Measurements from ENCODE around the gene CGNL1.

The CGNL1 gene

GRCh38 chr15:57432141-57432741, 55.9 kb downstream of the CGNL1 start:
- H3K36me3 ChIP-seq (replicated peaks): no peaks in the 10 kb centered on the region
- H3K27me3 ChIP-seq (ENCODE audit: low read depth): no peaks in the 10 kb centered on the region
- no peaks in the 10 kb centered on the region for H3K9me3 ChIP-seq
- H3K4me1 ChIP-seq: peaks cover 9% of the 10 kb centered on the region
- no peak for DNase-seq (ENCODE audit: low spot score in 2 of 2)
- in situ Hi-C loops (cut with MboI; ENCODE audit: low sequenced_read_pairs): no loop called here
- no peak overlapping the region for H3K4me3 ChIP-seq

DNA sequence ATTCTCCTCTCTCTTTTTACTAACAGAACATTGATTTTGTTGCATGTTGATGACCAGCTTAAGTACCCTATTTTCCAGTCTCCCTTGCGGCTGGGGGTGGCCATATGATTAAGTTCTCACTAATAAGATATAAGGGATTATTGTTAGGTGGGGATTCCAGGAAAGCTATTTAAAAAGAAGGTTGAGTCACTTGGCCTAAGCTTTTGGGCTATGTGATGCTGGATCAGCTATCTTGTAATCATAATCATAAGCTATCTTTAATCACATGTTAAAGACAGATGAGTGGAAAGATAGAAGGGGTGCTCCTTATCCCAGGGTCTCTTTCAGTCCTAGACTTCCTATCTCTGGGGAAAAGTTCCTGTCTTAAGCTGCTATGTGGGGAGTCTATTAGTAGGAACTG, 59.9 kb downstream of the CGNL1 start:
- in situ Hi-C loops (cut with MboI; ENCODE audit: low sequenced_read_pairs): no loop called here
- DNase-seq (ENCODE audit: low spot score in 2 of 2): no peak
- H3K9me3 ChIP-seq: no peaks in the 10 kb centered on the region
- peaks cover 3% of the 10 kb centered on the region for H3K4me1 ChIP-seq
- no peaks in the 10 kb centered on the region for H3K27me3 ChIP-seq (ENCODE audit: low read depth)
- no peak overlapping the region for H3K4me3 ChIP-seq
- H3K36me3 ChIP-seq (replicated peaks): no peaks in the 10 kb centered on the region

GRCh38 chr15:57436961-57437360, 60.7 kb downstream of the CGNL1 start:
- no peak for DNase-seq (ENCODE audit: low spot score in 2 of 2)
- H3K27me3 ChIP-seq (ENCODE audit: low read depth): no peaks in the 10 kb centered on the region
- in situ Hi-C loops (cut with MboI; ENCODE audit: low sequenced_read_pairs): no loop called here
- H3K9me3 ChIP-seq: no peaks in the 10 kb centered on the region
- no peaks in the 10 kb centered on the region for H3K36me3 ChIP-seq (replicated peaks)
- H3K4me1 ChIP-seq: peaks cover 3% of the 10 kb centered on the region
- no peak overlapping the region for H3K4me3 ChIP-seq

GRCh38 chr15:57437564-57437963, 61.3 kb downstream of the CGNL1 start:
- Histone ChIP-seq H3K27me3 (ENCODE audit: low read depth) (no peaks in the 10 kb centered on the region), H3K9me3 (no peaks in the 10 kb centered on the region), H3K36me3 (replicated peaks) (no peaks in the 10 kb centered on the region), H3K4me1 (peaks cover 2% of the 10 kb centered on the region), H3K4me3 (no peak overlapping the region)
- in situ Hi-C loops (cut with MboI; ENCODE audit: low sequenced_read_pairs): no loop called here
- DNase-seq (ENCODE audit: low spot score in 2 of 2): no peak

DNA sequence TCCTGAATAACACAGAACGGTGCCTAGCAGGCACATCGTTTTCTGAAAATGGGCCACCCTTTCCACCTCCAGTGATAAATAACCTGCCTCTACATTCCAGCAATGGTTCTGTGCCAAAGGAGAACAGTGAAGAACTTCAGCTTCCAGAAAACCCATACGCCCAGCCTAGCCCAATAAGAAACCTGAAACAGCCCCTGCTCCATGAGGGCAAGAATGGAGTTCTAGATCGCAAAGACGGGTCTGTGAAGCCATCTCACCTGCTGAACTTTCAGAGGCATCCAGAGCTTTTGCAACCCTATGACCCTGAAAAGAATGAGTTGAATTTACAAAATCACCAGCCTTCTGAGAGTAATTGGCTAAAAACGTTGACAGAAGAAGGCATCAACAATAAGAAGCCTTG, 61.9 kb downstream of the CGNL1 start:
- H3K4me1 ChIP-seq: no peaks in the 10 kb centered on the region
- H3K9me3 ChIP-seq: no peaks in the 10 kb centered on the region
- no peaks in the 10 kb centered on the region for H3K27me3 ChIP-seq (ENCODE audit: low read depth)
- in situ Hi-C loops (cut with MboI; ENCODE audit: low sequenced_read_pairs): no loop called here
- DNase-seq (ENCODE audit: low spot score in 2 of 2): no peak
- no peak overlapping the region for H3K4me3 ChIP-seq
- H3K36me3 ChIP-seq (replicated peaks): no peaks in the 10 kb centered on the region

GRCh38 chr15:57439128-57440027, 63.1 kb downstream of the CGNL1 start:
- in situ Hi-C loops (cut with MboI; ENCODE audit: low sequenced_read_pairs): no loop called here
- no peak for DNase-seq (ENCODE audit: low spot score in 2 of 2)
- no peaks in the 10 kb centered on the region for H3K27me3 ChIP-seq (ENCODE audit: low read depth)
- H3K36me3 ChIP-seq (replicated peaks): no peaks in the 10 kb centered on the region
- H3K9me3 ChIP-seq: no peaks in the 10 kb centered on the region
- no peak overlapping the region for H3K4me3 ChIP-seq
- no peaks in the 10 kb centered on the region for H3K4me1 ChIP-seq

GRCh38 chr15:57440167-57440566, 63.9 kb downstream of the CGNL1 start:
- Histone ChIP-seq H3K36me3 (replicated peaks) (no peaks in the 10 kb centered on the region), H3K4me3 (no peak overlapping the region), H3K9me3 (no peaks in the 10 kb centered on the region), H3K27me3 (ENCODE audit: low read depth) (no peaks in the 10 kb centered on the region), H3K4me1 (peaks cover 5% of the 10 kb centered on the region)
- in situ Hi-C loops (cut with MboI; ENCODE audit: low sequenced_read_pairs): no loop called here
- no peak for DNase-seq (ENCODE audit: low spot score in 2 of 2)

DNA sequence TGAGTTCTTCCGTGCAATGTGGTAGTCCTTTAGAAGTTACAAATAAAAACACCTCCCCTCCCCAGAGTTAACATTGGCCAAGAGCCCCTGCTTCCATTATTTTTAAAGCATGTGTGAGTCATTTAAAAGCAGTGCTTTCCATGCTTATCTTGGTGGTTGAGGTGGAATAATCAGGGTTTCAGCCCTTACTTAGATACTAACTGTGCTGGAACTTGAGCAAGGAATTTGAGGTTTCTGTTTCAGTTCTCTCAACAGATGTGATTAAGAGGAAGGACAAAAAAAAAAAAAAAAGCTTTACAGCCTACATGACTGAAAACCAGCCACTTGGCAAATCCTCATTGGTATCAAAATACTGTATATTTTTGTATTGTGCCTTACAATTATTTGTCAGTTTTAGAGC, 64.5 kb downstream of the CGNL1 start:
- no peak for DNase-seq (ENCODE audit: low spot score in 2 of 2)
- Histone ChIP-seq H3K4me3 (no peak overlapping the region), H3K4me1 (peaks cover 11% of the 10 kb centered on the region), H3K36me3 (replicated peaks) (no peaks in the 10 kb centered on the region), H3K27me3 (ENCODE audit: low read depth) (no peaks in the 10 kb centered on the region), H3K9me3 (no peaks in the 10 kb centered on the region)
- in situ Hi-C loops (cut with MboI; ENCODE audit: low sequenced_read_pairs): no loop called here

DNA sequence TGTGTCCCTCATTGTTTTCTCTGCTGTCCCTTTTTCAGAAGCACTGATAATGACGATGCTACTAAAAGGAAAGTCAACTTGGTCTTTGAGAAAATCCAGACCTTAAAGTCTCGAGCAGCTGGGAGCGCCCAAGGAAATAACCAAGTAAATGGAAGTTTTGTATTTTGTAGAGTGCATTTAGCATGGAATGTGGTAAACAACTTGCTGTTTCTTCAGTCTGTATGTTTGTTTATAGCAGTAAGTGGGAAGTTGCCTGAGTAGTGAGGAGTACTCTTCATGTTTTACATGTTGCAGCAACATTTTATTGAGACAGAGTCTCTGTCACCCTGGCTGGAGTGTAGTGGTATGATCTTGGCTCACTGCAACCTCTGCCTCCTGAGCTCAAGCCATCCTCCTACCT, 66.0 kb downstream of the CGNL1 start:
- Histone ChIP-seq H3K27me3 (ENCODE audit: low read depth) (no peaks in the 10 kb centered on the region), H3K36me3 (replicated peaks) (no peaks in the 10 kb centered on the region), H3K4me3 (no peak overlapping the region), H3K4me1 (peaks cover 27% of the 10 kb centered on the region), H3K9me3 (no peaks in the 10 kb centered on the region)
- in situ Hi-C loops (cut with MboI; ENCODE audit: low sequenced_read_pairs): no loop called here
- DNase-seq (ENCODE audit: low spot score in 2 of 2): no peak

DNA sequence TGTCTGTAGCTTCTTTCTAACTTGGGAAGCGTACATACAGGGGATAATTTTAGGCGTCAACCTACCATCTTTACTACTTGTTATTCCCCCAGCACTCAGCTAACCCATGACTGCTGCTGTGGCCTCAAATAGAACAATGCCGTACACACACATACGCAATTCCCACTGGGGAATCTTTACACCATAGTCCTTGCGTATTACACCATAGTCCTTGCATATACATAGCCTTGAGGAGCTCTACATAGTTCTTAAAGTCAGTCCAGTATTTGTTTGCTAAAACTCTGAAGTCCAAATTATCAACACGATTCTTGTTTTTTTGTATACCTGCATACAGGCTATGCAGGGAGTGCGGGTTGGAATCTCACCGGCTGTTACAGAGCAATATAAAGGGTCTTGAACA, 67.2 kb downstream of the CGNL1 start:
- H3K4me3 ChIP-seq: no peak overlapping the region
- H3K36me3 ChIP-seq (replicated peaks): no peaks in the 10 kb centered on the region
- in situ Hi-C loops (cut with MboI; ENCODE audit: low sequenced_read_pairs): no loop called here
- no peaks in the 10 kb centered on the region for H3K27me3 ChIP-seq (ENCODE audit: low read depth)
- no peak for DNase-seq (ENCODE audit: low spot score in 2 of 2)
- H3K9me3 ChIP-seq: no peaks in the 10 kb centered on the region
- peaks cover 27% of the 10 kb centered on the region for H3K4me1 ChIP-seq

GRCh38 chr15:57444877-57445513, 68.7 kb downstream of the CGNL1 start:
- peaks cover 27% of the 10 kb centered on the region for H3K4me1 ChIP-seq
- no peaks in the 10 kb centered on the region for H3K27me3 ChIP-seq (ENCODE audit: low read depth)
- no peak overlapping the region for H3K4me3 ChIP-seq
- in situ Hi-C loops (cut with MboI; ENCODE audit: low sequenced_read_pairs): no loop called here
- H3K9me3 ChIP-seq: no peaks in the 10 kb centered on the region
- H3K36me3 ChIP-seq (replicated peaks): no peaks in the 10 kb centered on the region
- DNase-seq (ENCODE audit: low spot score in 2 of 2): peak; percentile 21 to 51

DNA sequence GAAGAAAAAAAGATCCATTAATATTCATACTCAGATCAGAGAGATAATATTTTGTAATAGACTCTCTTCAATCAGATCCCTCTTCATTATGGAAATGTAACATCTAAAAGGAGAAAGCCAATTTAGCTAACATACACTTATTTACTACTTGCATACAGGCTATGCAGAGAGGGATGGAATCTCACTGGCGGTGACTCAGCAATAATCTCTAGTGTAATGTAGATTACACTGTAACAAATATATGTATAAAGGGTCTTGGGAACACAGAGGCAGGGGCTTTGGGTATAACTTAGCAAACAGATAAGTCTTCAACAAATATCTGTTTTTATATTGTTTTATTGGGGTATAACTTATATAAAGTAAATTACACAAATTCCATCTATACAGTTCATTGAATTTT, 69.6 kb downstream of the CGNL1 start:
- H3K36me3 ChIP-seq (replicated peaks): no peaks in the 10 kb centered on the region
- H3K27me3 ChIP-seq (ENCODE audit: low read depth): no peaks in the 10 kb centered on the region
- H3K4me3 ChIP-seq: no peak overlapping the region
- peak; percentile 63 to 88 for DNase-seq (ENCODE audit: low spot score in 2 of 2)
- H3K9me3 ChIP-seq: no peaks in the 10 kb centered on the region
- in situ Hi-C loops (cut with MboI; ENCODE audit: low sequenced_read_pairs): no loop called here
- peaks cover 33% of the 10 kb centered on the region for H3K4me1 ChIP-seq

- no peaks in the 10 kb centered on the region for H3K27me3 ChIP-seq (ENCODE audit: low read depth)
- H3K4me3 ChIP-seq: no peak overlapping the region
- in situ Hi-C loops (cut with MboI; ENCODE audit: low sequenced_read_pairs): no loop called here
- no peaks in the 10 kb centered on the region for H3K36me3 ChIP-seq (replicated peaks)
- H3K9me3 ChIP-seq: no peaks in the 10 kb centered on the region
- peaks cover 33% of the 10 kb centered on the region for H3K4me1 ChIP-seq
- no peak for DNase-seq (ENCODE audit: low spot score in 2 of 2)
These were observed 70.1 kb downstream of the CGNL1 start for GRCh38 chr15:57446393-57446792.

- Histone ChIP-seq H3K36me3 (replicated peaks) (no peaks in the 10 kb centered on the region; the same call in 1 of the 2 replicates), H3K27me3 (ENCODE audit: low read depth) (no peaks in the 10 kb centered on the region), H3K4me3 (no peak overlapping the region), H3K4me1 (peaks cover 14% of the 10 kb centered on the region), H3K9me3 (no peaks in the 10 kb centered on the region)
- DNase-seq (ENCODE audit: low spot score in 2 of 2): no peak
- in situ Hi-C loops (cut with MboI; ENCODE audit: low sequenced_read_pairs): no loop called here
These were observed 75.2 kb downstream of the CGNL1 start for GRCh38 chr15:57451555-57451954.
